Naive B cell (primary cell): ENCODE data around the gene SDS. TPM values are rescaled to one million over a fixed set of nuclear protein-coding genes. Genes with fewer than 3 reads are reported as not detected.

Experiments used
- ATAC-seq, 2 donors: fragments of 150-1000 bp; cut with Tn5 transposase; 2 replicates each; pipeline ENCODE4 v1.10.0; 2021; ENCODE audit warnings: low read depth in 2 of 2, mild to moderate bottlenecking in 2 of 2, moderate library complexity in 2 of 2
- DNase-seq: peaks from one replicate; pipeline ENCODE4 v3.0.0; 2022
- H3K27ac Mint-ChIP-seq, 6 donors: one replicate each; pipeline ENCODE4 v1.8.0; 2020 to 2022; ENCODE audit warnings: mild to moderate bottlenecking in 6 of 6, mixed read lengths in 6 of 6, moderate library complexity in 5 of 6, inconsistent platforms in 2 of 6
- H3K27me3 Mint-ChIP-seq, 3 donors: one replicate each; pipeline ENCODE4 v1.8.0; 2021 to 2022; ENCODE audit warnings: mixed read lengths in 3 of 3, mild to moderate bottlenecking in 1 of 3
- H3K36me3 Mint-ChIP-seq, 2 donors: one replicate each; pipeline ENCODE4 v1.8.0; 2020 to 2022; ENCODE audit warnings: mixed read lengths in 2 of 2, inconsistent platforms in 1 of 2, mild to moderate bottlenecking in 1 of 2
- H3K4me1 Mint-ChIP-seq, 3 donors: one replicate each; pipeline ENCODE4 v1.8.0; 2020 to 2022; ENCODE audit warnings: mixed read lengths in 3 of 3, inconsistent platforms in 1 of 3, mild to moderate bottlenecking in 1 of 3, moderate library complexity in 1 of 3
- H3K4me3 Mint-ChIP-seq, 8 donors: one replicate each; pipeline ENCODE4 v1.8.0; 2020 to 2022; ENCODE audit warnings: mild to moderate bottlenecking in 8 of 8, mixed read lengths in 8 of 8, moderate library complexity in 8 of 8, inconsistent platforms in 2 of 8
- H3K9me3 Mint-ChIP-seq, 7 donors: one replicate each; pipeline ENCODE4 v1.8.0; 2020 to 2022; ENCODE audit warnings: mixed read lengths in 7 of 7, mild to moderate bottlenecking in 5 of 7, inconsistent platforms in 2 of 7, moderate library complexity in 1 of 7
- polyA plus RNA-seq, 6 donors: library from polyadenylated mRNA; unstranded; fragments of 300-500 nt; fragmentation: Illumina TruSeq; gene quantifications; one replicate each; pipeline ENCODE4 v1.2.3, GENCODE V29; 2021; ENCODE audit warnings: low read depth in 6 of 6

SDS gene
- polyA plus RNA-seq, result not detected

DNA sequence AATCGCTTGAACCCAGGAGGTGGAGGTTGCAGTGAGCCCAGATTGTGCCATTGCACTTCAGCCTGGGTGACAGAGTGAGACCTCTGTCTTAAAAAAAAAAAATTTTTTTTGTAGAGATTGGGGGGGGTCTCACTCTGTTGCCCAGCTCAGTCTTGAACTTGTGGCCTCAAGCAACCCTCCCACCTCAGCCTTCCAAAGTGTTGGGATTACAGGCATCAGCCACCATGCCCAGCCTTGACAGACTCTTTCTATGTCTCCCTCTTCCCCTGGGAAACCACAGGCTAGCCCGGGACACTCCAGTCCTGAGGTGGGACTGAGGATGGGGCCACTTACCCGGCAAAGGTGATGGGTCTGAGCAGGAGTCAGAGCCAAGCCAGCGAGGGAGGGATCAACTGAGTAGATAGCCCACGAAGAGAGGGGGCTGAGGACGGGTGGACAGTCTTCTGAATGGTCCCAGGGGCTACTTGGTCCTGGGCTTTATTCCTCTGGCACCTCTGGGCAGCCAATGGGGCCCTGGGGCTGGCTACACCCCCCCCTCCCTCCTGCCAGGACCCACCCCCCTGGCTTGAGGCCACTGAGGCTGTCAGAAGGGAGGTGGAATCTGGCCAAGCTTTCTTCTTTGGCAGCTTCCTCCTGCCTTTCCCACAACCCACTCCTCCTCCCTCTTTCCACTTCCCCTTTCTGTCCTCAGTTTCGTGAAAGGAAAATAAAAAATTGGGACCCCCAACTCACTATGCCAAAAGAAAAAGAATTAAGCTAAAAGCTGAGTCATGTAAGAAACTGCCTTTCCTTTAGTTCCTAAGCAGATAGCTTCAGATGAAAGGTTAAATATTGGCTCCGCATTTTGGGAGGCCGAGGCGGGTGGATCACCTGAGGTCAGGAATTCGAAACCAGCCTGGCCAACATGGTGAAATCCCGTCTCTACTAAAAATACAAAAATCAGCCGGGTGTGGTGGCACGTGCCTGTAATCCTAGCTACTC, at the start of gene SDS:
Gene SDS (minus strand): TSS at position 453 of the 981 bp plus-strand sequence. CDS start 4,179 bp downstream, outside the sequence.
- Mint-ChIP-seq H3K9me3 (no peaks in the 10 kb centered on the region), H3K4me3 (no peak within 1 kb of the TSS), H3K27me3 (peaks cover 8 to 33% (median 9%) of the 10 kb centered on the region in 3 donors), H3K36me3 (no peaks in the 10 kb centered on the region), H3K4me1 (peaks cover 0 to 13% (median 0%) of the 10 kb centered on the region in 3 donors), H3K27ac (peak within 1 kb of the TSS in 2 of 6 donors; percentile 34 to 39)
- DNase-seq (no peak), ATAC-seq (no peak)

- Mint-ChIP-seq H3K27me3 (peaks cover 26 to 39% (median 31%) of the 10 kb centered on the region in 3 donors), H3K4me1 (peaks cover 0 to 7% (median 0%) of the 10 kb centered on the region in 3 donors), H3K27ac (no peak overlapping the region), H3K9me3 (peaks cover 0 to 1% (median 0%) of the 10 kb centered on the region in 7 donors), H3K36me3 (no peaks in the 10 kb centered on the region), H3K4me3 (no peak overlapping the region)
- no peak for ATAC-seq
- no peak for DNase-seq
Observed at GRCh38 chr12:113453330-113453729, 49.6 kb upstream of the SDS start.

- DNase-seq (no peak), ATAC-seq (no peak)
- Mint-ChIP-seq H3K27me3 (peaks cover 20 to 39% (median 31%) of the 10 kb centered on the region in 3 donors), H3K4me3 (no peak overlapping the region), H3K9me3 (peaks cover 0 to 2% (median 0%) of the 10 kb centered on the region in 7 donors), H3K36me3 (no peaks in the 10 kb centered on the region), H3K4me1 (peaks cover 0 to 9% (median 3%) of the 10 kb centered on the region in 3 donors), H3K27ac (no peak overlapping the region)
Observed at GRCh38 chr12:113452458-113452857, 48.8 kb upstream of the SDS start.

DNA sequence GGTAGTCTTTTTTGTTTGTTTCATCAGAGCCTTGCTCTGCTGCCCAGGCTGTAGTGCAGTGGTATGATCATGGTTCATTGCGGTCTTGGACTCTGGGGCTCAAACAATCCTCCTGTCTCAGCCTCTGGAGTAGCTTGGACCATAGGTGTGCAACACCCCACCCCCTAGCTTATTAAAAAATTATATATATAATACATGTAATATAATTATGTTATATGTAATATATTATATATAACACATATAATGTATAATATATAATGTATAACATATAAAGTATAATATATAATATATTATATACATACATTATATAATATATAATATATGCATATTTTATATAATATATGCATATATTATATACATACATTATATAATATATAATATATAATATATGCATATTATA, 46.2 kb upstream of the SDS start:
- no peak overlapping the region for H3K27ac Mint-ChIP-seq
- peaks cover 21 to 41% (median 39%) of the 10 kb centered on the region in 3 donors for H3K27me3 Mint-ChIP-seq
- peaks cover 0 to 13% of the 10 kb centered on the region in 2 donors for H3K36me3 Mint-ChIP-seq
- no peak for DNase-seq
- peaks cover 0 to 17% (median 5%) of the 10 kb centered on the region in 7 donors for H3K9me3 Mint-ChIP-seq
- no peak for ATAC-seq
- H3K4me1 Mint-ChIP-seq, result peaks cover 0 to 9% (median 4%) of the 10 kb centered on the region in 3 donors
- no peak overlapping the region for H3K4me3 Mint-ChIP-seq

DNA sequence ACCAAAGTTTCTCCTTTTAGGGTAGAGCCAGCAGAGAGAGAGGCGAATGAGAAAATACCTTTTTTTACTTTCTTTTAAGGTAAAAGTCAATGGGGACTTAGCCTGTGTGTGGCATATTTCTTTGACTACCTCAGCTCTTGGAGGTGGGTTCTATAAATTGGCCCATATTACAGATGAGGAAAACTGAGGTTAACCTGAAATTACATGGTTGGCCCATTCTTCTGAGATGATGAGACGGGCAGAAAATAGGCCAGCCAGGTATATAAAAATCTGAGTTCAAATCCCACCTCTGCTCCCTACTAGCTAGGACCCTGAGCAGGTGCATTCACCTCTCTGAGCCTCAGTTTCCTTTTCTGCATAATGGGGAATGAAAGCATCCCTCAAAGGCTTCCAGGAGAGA, 45.6 kb upstream of the SDS start:
- DNase-seq (no peak), ATAC-seq (no peak)
- no peak overlapping the region for H3K4me3 Mint-ChIP-seq
- peaks cover 0 to 17% (median 5%) of the 10 kb centered on the region in 7 donors for H3K9me3 Mint-ChIP-seq
- peaks cover 0 to 9% (median 4%) of the 10 kb centered on the region in 3 donors for H3K4me1 Mint-ChIP-seq
- H3K27ac Mint-ChIP-seq, result no peak overlapping the region
- H3K27me3 Mint-ChIP-seq, result peaks cover 21 to 46% (median 44%) of the 10 kb centered on the region in 3 donors
- H3K36me3 Mint-ChIP-seq, result peaks cover 0 to 13% of the 10 kb centered on the region in 2 donors

DNA sequence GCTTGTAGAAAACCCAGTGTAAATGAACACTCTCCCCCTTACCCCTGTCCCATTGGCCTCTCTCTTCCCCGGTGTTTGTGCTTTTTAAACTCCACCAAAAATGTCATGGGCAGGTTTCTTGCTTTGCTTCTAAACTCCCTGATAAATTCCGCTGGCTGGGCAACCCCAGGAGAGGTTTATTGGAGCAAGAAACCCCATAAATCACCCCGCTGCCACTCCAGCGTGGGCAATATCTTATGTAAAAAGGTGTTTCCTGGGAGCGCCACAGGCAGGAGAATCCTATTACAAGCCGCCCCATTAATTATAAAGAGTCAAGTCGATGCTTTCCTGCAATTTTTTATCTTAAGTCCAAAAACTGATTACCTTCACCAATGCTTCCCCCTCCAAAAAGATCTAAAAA, 45.2 kb upstream of the SDS start:
- Mint-ChIP-seq H3K27ac (no peak overlapping the region), H3K9me3 (peaks cover 0 to 17% (median 5%) of the 10 kb centered on the region in 7 donors), H3K36me3 (peaks cover 0 to 13% of the 10 kb centered on the region in 2 donors), H3K4me1 (peaks cover 0 to 9% (median 4%) of the 10 kb centered on the region in 3 donors), H3K4me3 (no peak overlapping the region), H3K27me3 (peaks cover 21 to 50% (median 47%) of the 10 kb centered on the region in 3 donors)
- ATAC-seq (no peak), DNase-seq (no peak)

DNA sequence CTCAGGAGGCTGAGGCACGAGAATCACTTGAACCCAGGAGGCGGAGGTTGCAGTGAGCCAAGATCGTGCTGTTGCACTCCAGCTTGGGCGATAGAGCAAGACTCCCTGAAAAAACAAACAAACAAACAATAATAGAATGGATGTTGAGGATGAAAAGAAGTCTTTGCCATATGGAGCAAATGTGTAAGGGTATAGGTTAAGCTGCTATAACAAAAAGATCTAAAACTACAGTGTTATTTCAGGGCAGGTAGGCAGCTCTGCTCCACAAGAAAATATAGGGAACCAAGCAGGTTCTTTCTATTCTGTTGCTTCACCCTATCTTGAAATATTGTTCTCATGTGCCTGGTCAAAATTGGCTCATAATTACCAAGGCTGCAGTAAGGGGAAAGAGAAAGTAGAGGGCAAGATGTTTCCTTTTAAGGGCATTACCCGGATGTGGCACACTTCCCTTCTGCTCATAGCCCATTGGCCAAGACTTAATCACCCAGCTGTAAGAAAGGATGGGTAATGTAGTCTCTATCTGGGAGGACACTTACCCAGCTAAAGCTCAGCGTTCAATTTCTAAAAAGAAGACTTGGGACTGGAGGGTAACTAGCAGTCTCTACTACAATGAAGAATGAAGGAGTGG, 42.0 kb upstream of the SDS start:
- Mint-ChIP-seq H3K4me1 (peaks cover 0 to 9% (median 4%) of the 10 kb centered on the region in 3 donors), H3K27me3 (peaks cover 25 to 48% (median 47%) of the 10 kb centered on the region in 3 donors), H3K4me3 (peak overlapping the region in 1 of 8 donors; percentile 0), H3K9me3 (peaks cover 0 to 17% (median 5%) of the 10 kb centered on the region in 7 donors), H3K36me3 (peaks cover 0 to 13% of the 10 kb centered on the region in 2 donors), H3K27ac (peak overlapping the region in 1 of 6 donors; percentile 42)
- DNase-seq (no peak), ATAC-seq (peak; percentile 40 to 42)

DNA sequence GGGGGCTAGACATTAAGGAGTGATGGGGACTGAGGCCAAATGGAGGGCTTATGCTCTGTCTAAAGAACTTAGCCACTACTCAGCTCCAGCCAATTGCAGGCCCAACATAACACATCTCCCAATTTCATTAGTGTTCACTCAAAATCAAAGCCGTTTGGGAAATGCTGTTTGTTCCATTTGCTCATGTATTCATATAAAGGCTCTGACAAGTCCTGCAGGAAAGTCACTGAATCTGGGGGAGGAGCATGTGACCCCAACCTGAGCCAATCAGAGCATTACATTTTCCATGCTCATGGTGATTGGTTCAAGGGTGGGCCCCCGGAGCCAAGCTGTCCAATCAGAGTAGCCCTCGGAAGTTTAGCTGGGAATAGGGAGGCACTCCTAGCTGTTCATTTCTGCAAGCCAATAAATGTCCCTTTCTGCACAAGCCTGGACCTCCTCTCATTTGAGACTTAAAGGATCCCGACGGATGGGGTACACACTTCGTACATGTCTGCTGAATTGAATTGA, 39.4 kb upstream of the SDS start:
- no peak for DNase-seq
- no peak overlapping the region for H3K27ac Mint-ChIP-seq
- no peak overlapping the region for H3K4me3 Mint-ChIP-seq
- H3K9me3 Mint-ChIP-seq, result peaks cover 0 to 17% (median 5%) of the 10 kb centered on the region in 7 donors
- peaks cover 0 to 13% of the 10 kb centered on the region in 2 donors for H3K36me3 Mint-ChIP-seq
- H3K27me3 Mint-ChIP-seq, result peaks cover 24 to 38% (median 37%) of the 10 kb centered on the region in 3 donors
- no peak for ATAC-seq
- H3K4me1 Mint-ChIP-seq, result peaks cover 0 to 4% (median under 1%) of the 10 kb centered on the region in 3 donors

DNA sequence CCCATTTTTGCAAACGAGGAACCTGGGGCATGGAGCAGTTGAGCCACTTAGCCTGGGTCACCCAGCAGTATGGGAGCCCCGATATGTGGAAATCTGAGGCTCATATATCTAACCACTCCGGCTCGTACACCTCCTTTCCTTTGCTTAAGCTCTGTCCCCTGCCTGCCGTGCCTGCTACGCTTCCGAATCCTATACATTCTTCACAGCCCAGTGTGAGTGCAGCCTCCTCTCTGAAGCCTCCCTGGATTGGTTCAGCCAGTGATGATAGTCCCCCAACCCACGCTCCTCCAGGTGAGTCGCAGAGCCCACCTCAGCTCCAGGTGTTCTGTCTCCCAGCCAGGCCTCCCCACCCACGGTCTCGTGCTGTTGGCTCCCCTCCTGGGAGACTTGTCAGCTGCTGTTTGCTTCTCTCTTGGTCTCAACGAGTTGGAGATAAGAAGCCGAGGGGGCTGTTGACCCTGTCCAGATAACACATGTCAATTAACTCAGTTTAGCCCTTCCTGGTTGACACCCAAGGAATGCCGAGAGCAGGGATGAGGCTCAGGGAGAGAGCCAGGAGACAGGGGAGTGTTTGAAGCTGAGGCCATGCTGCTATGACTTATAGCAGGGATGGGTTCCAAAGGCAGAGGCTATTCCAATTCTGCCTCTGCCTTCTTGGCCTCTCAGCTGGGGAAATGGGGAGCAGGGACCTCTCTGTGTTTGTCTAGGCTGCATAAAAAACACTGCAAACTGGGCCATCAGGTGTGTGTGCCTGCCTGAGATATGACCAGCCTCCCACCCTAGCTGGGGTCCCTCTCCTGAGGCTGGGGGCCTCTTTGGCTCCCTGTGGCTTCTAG, 37.5 kb upstream of the SDS start:
- ATAC-seq (no peak), DNase-seq (no peak)
- Mint-ChIP-seq H3K9me3 (peaks cover 0 to 15% (median 3%) of the 10 kb centered on the region in 7 donors), H3K27ac (no peak overlapping the region), H3K4me3 (no peak overlapping the region), H3K27me3 (peaks cover 18 to 24% (median 21%) of the 10 kb centered on the region in 3 donors), H3K36me3 (peaks cover 0 to 10% of the 10 kb centered on the region in 2 donors), H3K4me1 (no peaks in the 10 kb centered on the region)

DNA sequence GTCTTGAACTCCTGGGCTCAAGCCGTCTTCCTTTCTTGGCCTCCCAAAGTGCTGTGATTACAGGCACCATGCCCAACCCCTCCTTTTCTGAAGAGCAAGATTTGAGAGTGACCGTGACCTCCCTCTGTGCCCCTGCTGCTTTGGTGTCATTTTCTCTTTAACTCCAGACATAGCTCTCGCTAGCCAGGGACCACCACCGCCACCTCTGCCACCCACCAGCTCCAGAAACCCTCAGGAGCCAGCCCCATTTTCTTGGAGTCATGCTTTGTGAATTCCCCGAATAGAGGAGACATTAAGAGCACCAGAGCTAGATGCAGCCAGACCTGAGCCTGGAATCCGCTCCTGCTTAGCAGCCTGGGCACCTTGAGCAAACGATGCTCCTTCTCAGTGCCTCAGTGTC, 36.6 kb upstream of the SDS start:
- Mint-ChIP-seq H3K4me1 (no peaks in the 10 kb centered on the region), H3K9me3 (peaks cover 0 to 7% (median 0%) of the 10 kb centered on the region in 7 donors), H3K36me3 (peaks cover 0 to 1% of the 10 kb centered on the region in 2 donors), H3K27me3 (peaks cover 13 to 17% (median 14%) of the 10 kb centered on the region in 3 donors), H3K4me3 (no peak overlapping the region), H3K27ac (no peak overlapping the region)
- ATAC-seq, result no peak
- DNase-seq, result no peak

DNA sequence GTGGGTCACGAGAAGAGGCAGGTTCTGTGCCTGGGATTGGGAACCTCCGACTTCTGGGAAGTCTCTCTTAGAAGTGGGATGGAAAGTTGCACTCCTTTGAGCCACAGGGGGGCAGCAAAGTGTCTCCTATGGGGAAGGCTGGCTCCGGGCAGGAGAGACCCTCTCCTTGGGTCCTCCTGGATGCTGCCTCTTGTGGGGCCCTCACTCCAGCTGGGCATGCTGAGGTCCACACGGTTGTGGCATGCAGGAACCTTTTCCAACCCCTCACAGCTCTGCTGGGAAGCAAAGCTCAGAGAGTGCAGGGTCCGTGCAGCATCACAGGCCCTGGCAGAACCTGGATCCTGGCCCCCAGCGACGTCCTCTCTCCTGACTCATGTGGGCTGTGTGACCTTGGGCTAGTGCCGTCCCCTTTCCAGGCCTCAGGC, 35.9 kb upstream of the SDS start:
- no peaks in the 10 kb centered on the region for H3K36me3 Mint-ChIP-seq
- H3K27ac Mint-ChIP-seq, result no peak overlapping the region
- DNase-seq (no peak), ATAC-seq (no peak)
- H3K9me3 Mint-ChIP-seq, result no peaks in the 10 kb centered on the region
- H3K4me1 Mint-ChIP-seq, result no peaks in the 10 kb centered on the region
- peaks cover 5 to 11% (median 10%) of the 10 kb centered on the region in 3 donors for H3K27me3 Mint-ChIP-seq
- H3K4me3 Mint-ChIP-seq, result no peak overlapping the region

DNA sequence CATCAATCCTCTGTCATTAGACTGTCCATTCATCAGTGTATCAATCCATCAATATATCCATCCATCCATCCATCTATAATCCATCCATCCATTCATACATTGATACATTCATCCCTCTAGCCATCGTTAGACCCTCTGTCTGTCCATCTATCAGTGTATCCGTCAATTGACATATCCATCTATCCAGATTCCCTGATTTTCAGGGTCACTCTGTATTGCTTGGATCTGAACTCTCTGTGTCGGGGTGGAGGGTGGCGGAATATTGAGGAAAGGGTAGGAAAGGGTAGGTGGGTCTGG, 35.6 kb upstream of the SDS start:
- ATAC-seq, result no peak
- H3K4me1 Mint-ChIP-seq, result no peaks in the 10 kb centered on the region

More for the DNA sequence above, 35.6 kb upstream of the SDS start:
- H3K27ac Mint-ChIP-seq, result no peak overlapping the region
- no peak overlapping the region for H3K4me3 Mint-ChIP-seq
- H3K36me3 Mint-ChIP-seq, result no peaks in the 10 kb centered on the region
- H3K9me3 Mint-ChIP-seq, result no peaks in the 10 kb centered on the region
- peaks cover 2 to 11% (median 7%) of the 10 kb centered on the region in 3 donors for H3K27me3 Mint-ChIP-seq
- DNase-seq, result no peak
